VCaP (cell line): ENCODE results near the gene TENM4.
"Not testable (repeated sequence)": the region's sequence is repeated elsewhere in the genome, so short reads cannot be mapped to it uniquely, and the experiment has no call there.

Experiments used
- H3K27ac ChIP-seq: fragments of 450-650 bp; 2 replicates; pipeline ENCODE4 v1.5.1; 2017
- TF ChIP-seq, protein P1 (sequence below): fragments of 450-650 bp; conservative IDR thresholded peaks from 2 replicates; pipeline ENCODE4 v1.5.1; 2017; ENCODE audit warnings: mild to moderate bottlenecking, moderate library complexity

TENM4 gene

DNA sequence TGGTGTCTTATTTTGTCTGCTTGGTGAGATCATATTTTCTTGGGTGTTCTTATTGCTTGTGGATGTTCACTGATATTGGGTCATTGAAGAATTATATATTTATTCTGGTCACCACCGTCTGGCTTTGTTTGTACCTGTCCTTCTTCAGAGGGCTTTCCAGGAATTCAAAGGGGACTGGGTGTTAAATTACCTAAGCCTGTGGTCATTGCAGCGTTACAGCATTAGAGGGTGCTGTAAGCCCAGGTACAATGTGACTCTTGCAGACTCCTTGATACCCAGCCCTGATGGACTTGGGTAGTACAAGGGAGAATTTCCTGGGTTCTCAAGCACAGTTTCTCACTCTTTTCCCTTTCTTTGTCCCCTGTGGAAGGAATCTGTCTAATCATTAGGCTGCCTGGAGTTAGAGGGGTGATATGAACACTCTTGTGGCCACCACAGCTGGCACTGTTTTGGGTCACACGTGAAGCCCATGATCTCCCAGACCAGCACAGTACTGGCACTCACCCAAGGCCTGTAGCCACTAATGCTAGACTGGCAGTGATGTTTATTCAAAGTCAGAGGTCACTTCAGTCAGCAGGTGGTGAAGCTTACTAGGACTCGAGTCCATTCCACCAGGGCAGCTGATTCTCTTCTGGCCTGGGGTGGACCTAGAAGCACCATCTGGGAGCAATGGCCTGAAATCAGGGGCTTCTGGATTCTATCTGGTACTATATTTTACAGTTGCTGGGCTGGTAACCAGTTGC lies 810.1 kb downstream of the TENM4 start:
- no peak overlapping the region for H3K27ac ChIP-seq
- TF ChIP-seq, protein P1, sequence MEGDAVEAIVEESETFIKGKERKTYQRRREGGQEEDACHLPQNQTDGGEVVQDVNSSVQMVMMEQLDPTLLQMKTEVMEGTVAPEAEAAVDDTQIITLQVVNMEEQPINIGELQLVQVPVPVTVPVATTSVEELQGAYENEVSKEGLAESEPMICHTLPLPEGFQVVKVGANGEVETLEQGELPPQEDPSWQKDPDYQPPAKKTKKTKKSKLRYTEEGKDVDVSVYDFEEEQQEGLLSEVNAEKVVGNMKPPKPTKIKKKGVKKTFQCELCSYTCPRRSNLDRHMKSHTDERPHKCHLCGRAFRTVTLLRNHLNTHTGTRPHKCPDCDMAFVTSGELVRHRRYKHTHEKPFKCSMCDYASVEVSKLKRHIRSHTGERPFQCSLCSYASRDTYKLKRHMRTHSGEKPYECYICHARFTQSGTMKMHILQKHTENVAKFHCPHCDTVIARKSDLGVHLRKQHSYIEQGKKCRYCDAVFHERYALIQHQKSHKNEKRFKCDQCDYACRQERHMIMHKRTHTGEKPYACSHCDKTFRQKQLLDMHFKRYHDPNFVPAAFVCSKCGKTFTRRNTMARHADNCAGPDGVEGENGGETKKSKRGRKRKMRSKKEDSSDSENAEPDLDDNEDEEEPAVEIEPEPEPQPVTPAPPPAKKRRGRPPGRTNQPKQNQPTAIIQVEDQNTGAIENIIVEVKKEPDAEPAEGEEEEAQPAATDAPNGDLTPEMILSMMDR = no peak

DNA sequence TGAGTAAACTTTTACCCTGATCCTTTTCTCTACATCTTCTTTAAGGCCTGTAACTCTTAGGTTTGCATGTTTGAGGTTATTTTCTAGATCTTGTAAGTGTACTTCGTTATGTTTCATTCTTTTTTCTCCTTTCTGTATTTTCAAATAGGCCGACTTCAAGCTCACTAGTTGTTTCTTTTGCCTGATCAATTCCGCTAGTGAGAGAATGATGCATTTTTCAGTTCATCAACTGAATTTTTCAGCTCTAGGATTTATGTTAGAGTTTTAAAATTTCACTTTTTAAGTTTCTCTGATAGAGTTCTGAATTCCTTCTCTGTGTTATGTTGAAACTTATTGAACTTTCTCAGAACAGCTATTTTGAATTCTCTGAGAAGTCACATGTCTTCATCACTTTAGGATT lies 810.7 kb downstream of the TENM4 start:
- no peak overlapping the region for H3K27ac ChIP-seq
- TF ChIP-seq, protein P1 = no peak

DNA sequence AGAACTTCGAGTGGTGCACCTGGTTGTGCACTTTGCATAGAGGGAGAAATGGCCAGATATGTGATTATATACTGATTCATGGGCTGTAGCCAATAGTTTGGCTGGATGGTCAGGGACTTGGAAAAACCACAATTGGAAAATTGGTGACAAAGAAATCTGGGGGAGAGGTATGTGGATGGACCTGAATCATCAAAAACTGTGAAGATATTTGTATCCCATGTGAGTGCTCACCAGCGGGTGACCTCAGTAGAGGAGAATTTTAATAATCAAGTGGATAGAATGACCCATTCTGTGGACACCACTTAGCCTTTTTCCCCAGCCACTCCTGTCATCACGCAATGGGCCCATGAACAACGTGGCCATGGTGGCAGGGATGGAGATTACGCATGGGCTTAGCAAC lies 818.2 kb downstream of the TENM4 start:
- TF ChIP-seq, protein P1 = no peak
- H3K27ac ChIP-seq = no peak overlapping the region

DNA sequence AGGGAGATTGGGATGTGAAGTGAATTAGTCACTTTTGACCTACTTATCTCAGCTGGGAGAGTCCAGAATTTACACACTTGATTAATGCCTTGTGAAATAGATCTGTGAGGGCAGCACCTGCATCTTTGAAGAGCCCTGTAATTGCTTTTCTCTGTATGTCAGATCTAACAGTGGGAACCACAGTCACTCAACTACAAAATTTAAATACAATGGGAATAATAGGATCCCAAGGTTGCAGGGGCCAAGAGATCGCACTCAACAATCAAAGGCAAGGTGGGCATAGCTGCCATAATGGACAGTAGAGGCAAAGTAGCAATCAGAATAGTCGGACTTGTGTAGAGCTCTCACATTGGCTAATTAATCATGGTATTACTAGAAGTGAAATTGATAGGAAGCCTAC lies 820.7 kb downstream of the TENM4 start:
- H3K27ac ChIP-seq = no peak overlapping the region
- TF ChIP-seq, protein P1 = no peak

DNA sequence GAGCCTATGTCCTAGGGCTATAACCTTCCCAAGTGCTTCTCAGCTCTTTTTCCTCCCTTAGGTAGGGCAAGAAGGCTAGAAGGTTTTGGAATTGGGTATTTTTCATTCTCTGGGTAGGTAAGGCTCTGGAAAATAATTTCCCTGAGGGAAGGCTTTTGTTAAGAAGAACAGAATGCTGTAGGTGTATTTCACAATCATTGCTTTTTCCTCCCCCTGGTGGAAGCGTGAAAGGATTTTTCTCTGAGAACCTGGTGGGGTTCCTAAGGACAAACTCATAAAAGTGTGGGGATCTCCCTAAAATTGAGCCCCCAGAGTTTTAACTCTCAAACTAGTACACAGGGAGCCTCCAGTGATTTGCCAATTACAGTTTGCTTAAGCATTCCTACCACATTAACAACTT lies 825.1 kb downstream of the TENM4 start:
- TF ChIP-seq, protein P1 = no peak
- H3K27ac ChIP-seq = no peak overlapping the region

DNA sequence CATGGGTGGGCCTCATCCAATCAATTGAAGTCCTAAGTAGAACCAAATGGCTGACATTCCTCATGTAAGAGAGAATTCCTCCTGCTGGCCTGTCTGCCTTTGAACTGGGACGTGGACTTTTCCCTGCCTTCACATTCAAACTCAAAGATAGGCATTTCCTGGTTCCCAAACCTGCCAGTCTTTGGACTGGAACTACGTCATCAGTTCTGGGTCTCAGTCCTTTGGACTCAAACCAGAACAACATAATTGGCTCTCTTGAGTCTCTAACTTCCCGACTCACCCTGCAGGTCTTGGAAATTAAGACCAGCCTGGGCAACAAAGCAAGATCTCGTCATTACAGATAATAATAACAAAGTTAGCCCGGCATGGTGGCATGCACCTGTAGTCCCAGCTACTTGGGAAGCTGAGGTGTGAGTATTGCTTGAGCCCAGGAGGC lies 827.4 kb downstream of the TENM4 start:
- H3K27ac ChIP-seq = no peak overlapping the region
- TF ChIP-seq, protein P1 = no peak

DNA sequence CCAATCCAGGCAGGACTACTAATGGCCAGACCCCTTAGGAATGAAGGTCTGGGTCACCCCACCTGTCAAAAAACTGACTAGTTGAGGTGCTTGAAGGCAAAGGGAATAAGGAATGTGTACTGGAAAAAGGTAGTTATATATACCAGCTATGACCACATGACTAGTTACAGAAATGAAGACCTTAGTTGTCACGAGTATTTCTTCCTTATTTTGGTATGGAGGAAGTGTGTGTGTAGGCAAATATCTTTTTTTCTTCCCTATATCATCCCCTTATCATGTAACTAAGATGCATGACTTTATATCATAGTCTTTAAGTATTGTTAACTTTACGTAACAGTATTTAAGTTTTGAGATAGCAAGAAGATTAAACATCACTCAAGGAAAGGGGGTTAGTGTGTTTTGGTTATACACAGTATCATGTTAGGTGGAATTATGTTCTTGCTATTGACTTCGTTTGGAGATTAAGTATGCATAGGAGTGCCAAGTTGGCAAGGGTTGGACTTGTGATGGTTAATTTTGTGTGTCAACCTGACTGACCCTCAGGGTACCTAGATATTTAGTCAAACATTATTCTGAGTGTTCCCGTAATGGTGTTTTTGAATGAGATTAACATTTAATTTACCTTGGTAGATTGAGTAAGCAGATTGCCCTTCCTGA lies 828.0 kb downstream of the TENM4 start:
- TF ChIP-seq, protein P1 = no peak

DNA sequence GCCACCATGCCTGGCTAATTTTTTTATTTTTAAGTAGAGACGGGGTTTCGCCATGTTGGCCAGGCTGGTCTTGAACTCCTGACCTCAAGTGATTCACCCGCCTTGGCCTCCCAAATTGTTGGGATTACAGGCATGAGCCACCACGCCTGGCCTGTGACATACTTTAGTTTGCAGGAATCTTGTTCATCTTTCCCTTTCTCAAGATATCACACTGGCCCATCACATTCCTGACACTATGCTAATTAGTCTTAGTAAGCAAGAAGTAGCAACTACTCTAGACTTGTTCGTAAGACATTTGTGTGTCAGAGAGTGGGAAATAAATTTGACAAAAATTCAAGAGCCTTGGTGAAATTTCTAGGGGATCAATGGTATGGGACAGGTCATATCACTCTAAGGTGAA lies 831.5 kb downstream of the TENM4 start:
- not testable (repeated sequence) for H3K27ac ChIP-seq

More for the DNA sequence above, 828.0 kb downstream of the TENM4 start:
- no peak overlapping the region for H3K27ac ChIP-seq
